Body of pancreas (tissue), 4 donors: Measurements from ENCODE around the gene C1orf146.

Experiments
- CTCF ChIP-seq, 7 experiments: fragments of 450-650 bp in 4 of 7; fragments of 200-600 bp in 3 of 7; sonication (generic) in 3 of 7; IDR thresholded peaks; one replicate each; pipeline ENCODE4 v1.5.1; 2016 to 2019; ENCODE audit warnings: antibody characterized with exemption in 7 of 7
- POLR2A ChIP-seq, 3 donors: fragments of 450-650 bp; IDR thresholded peaks; one replicate each; pipeline ENCODE4 v1.6.1; 2016; ENCODE audit warnings: antibody characterized with exemption in 3 of 3, mild to moderate bottlenecking in 2 of 3

GRCh38 chr1:92217721-92218120 is at the start of gene C1orf146:
- no peak for TF ChIP-seq POLR2A (IDR thresholded peaks at IDR 0.05)
- no peak for TF ChIP-seq CTCF (IDR thresholded peaks at IDR 0.05)
